ENCODE data around the gene BMP2. TPM values are rescaled to one million over a fixed set of nuclear protein-coding genes. Genes with fewer than 3 reads are reported as not detected.

Gene BMP2
- total and polyA plus RNA-seq, 3 experiments from 2014 or later, result not detected

- H3K9me3 Mint-ChIP-seq, result peaks cover 0 to 12% (median 0%) of the 10 kb centered on the region in 5 donors
- H3K4me1 Mint-ChIP-seq, result no peaks in the 10 kb centered on the region
- H3K4me3 Mint-ChIP-seq, result no peak overlapping the region
- Histone ChIP-seq H3K4me3 (ENCODE audit: low read length) (no peak overlapping the region), H3K9me3 (ENCODE audit: low read length) (no peaks in the 10 kb centered on the region), H3K27ac (ENCODE audit: low read depth, low read length) (no peak overlapping the region), H3K27me3 (ENCODE audit: insufficient read depth, low read length, poor library complexity, severe bottlenecking) (no peaks in the 10 kb centered on the region), H3K4me1 (ENCODE audit: insufficient read depth, low read length) (no peaks in the 10 kb centered on the region), H3K36me3 (ENCODE audit: insufficient read depth, low read length) (no peaks in the 10 kb centered on the region)
- no peak overlapping the region for H3K27ac Mint-ChIP-seq
- H3K27me3 Mint-ChIP-seq, result no peaks in the 10 kb centered on the region
- ChIA-PET POLR2A (no interaction called here), CTCF (interaction anchor here (1.2 kb wide), 1 partner anchor 10 kb away, joined by 4 read pairs; no protein-coding TSS in a partner anchor)
- no peaks in the 10 kb centered on the region for H3K36me3 Mint-ChIP-seq
- DNase-seq, result no peak
Measured at GRCh38 chr20:6735942-6736845, 31.3 kb upstream of the BMP2 start.

- no peaks in the 10 kb centered on the region for H3K36me3 ChIP-seq (ENCODE audit: insufficient read depth, low read length)
- no peak overlapping the region for H3K4me3 ChIP-seq (ENCODE audit: low read length)
- no peaks in the 10 kb centered on the region for H3K27me3 ChIP-seq (ENCODE audit: insufficient read depth, low read length, poor library complexity, severe bottlenecking)
- Mint-ChIP-seq H3K27ac (no peak overlapping the region), H3K9me3 (peaks cover 0 to 12% (median 1%) of the 10 kb centered on the region in 5 donors), H3K27me3 (no peaks in the 10 kb centered on the region), H3K4me3 (no peak overlapping the region), H3K4me1 (no peaks in the 10 kb centered on the region), H3K36me3 (no peaks in the 10 kb centered on the region)
- POLR2A ChIA-PET, result no interaction called here
- no peak for DNase-seq
- no peaks in the 10 kb centered on the region for H3K9me3 ChIP-seq (ENCODE audit: low read length)
- H3K4me1 ChIP-seq (ENCODE audit: insufficient read depth, low read length), result no peaks in the 10 kb centered on the region
- H3K27ac ChIP-seq (ENCODE audit: low read depth, low read length), result no peak overlapping the region
- CTCF ChIA-PET, result no interaction called here
Measured at GRCh38 chr20:6739406-6739805, 28.1 kb upstream of the BMP2 start.

DNA sequence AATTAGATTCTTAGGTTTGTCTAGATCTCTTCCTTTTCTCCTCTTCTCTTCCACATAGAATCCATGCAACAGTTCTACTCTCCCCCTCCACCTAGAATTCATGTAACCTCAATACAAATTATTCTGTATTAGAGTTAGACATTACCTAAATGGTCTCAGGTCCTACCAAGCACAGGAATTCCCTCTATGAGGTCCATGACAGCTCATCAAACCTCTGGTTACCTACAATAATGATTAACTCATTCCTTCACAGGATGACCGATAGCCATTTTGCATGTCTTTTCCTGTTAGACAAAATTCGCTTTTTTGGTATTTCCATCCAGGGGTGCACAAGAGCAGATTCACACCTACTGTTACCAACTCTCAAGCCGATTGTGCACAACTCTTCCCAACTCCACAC, 27.4 kb upstream of the BMP2 start:
- no peaks in the 10 kb centered on the region for H3K9me3 ChIP-seq (ENCODE audit: low read length)
- peaks cover 0 to 8% (median 4%) of the 10 kb centered on the region in 5 donors for H3K9me3 Mint-ChIP-seq
- no peak for DNase-seq
- ChIA-PET CTCF (no interaction called here), POLR2A (no interaction called here)
- H3K27ac Mint-ChIP-seq, result no peak overlapping the region
- H3K4me1 ChIP-seq (ENCODE audit: insufficient read depth, low read length), result no peaks in the 10 kb centered on the region
- no peaks in the 10 kb centered on the region for H3K36me3 ChIP-seq (ENCODE audit: insufficient read depth, low read length)
- H3K27me3 ChIP-seq (ENCODE audit: insufficient read depth, low read length, poor library complexity, severe bottlenecking), result no peaks in the 10 kb centered on the region
- no peaks in the 10 kb centered on the region for H3K27me3 Mint-ChIP-seq
- no peak overlapping the region for H3K4me3 ChIP-seq (ENCODE audit: low read length)
- H3K4me1 Mint-ChIP-seq, result no peaks in the 10 kb centered on the region
- no peak overlapping the region for H3K27ac ChIP-seq (ENCODE audit: low read depth, low read length)
- no peaks in the 10 kb centered on the region for H3K36me3 Mint-ChIP-seq
- H3K4me3 Mint-ChIP-seq, result no peak overlapping the region

GRCh38 chr20:6744180-6744579, 23.3 kb upstream of the BMP2 start:
- ChIA-PET CTCF (no interaction called here), POLR2A (no interaction called here)
- no peak for DNase-seq
- Mint-ChIP-seq H3K9me3 (peaks cover under 1 to 15% (median 4%) of the 10 kb centered on the region in 5 donors), H3K36me3 (no peaks in the 10 kb centered on the region), H3K27me3 (no peaks in the 10 kb centered on the region), H3K4me3 (no peak overlapping the region), H3K27ac (no peak overlapping the region), H3K4me1 (no peaks in the 10 kb centered on the region)
- no peaks in the 10 kb centered on the region for H3K27me3 ChIP-seq (ENCODE audit: insufficient read depth, low read length, poor library complexity, severe bottlenecking)
- H3K9me3 ChIP-seq (ENCODE audit: low read length), result no peaks in the 10 kb centered on the region
- no peak overlapping the region for H3K27ac ChIP-seq (ENCODE audit: low read depth, low read length)
- no peaks in the 10 kb centered on the region for H3K36me3 ChIP-seq (ENCODE audit: insufficient read depth, low read length)
- no peaks in the 10 kb centered on the region for H3K4me1 ChIP-seq (ENCODE audit: insufficient read depth, low read length)
- no peak overlapping the region for H3K4me3 ChIP-seq (ENCODE audit: low read length)

- Histone ChIP-seq H3K27me3 (ENCODE audit: insufficient read depth, low read length, poor library complexity, severe bottlenecking) (no peaks in the 10 kb centered on the region), H3K4me1 (ENCODE audit: insufficient read depth, low read length) (no peaks in the 10 kb centered on the region), H3K4me3 (ENCODE audit: low read length) (no peak overlapping the region), H3K36me3 (ENCODE audit: insufficient read depth, low read length) (no peaks in the 10 kb centered on the region), H3K9me3 (ENCODE audit: low read length) (no peaks in the 10 kb centered on the region), H3K27ac (ENCODE audit: low read depth, low read length) (no peak overlapping the region)
- Mint-ChIP-seq H3K27me3 (no peaks in the 10 kb centered on the region), H3K9me3 (peaks cover 1 to 15% (median 4%) of the 10 kb centered on the region in 5 donors), H3K4me1 (no peaks in the 10 kb centered on the region), H3K36me3 (no peaks in the 10 kb centered on the region), H3K4me3 (no peak overlapping the region), H3K27ac (no peak overlapping the region)
- ChIA-PET POLR2A (no interaction called here), CTCF (no interaction called here)
- no peak for DNase-seq
Measured at GRCh38 chr20:6744805-6745204, 22.7 kb upstream of the BMP2 start.

GRCh38 chr20:6746901-6747609, 20.4 kb upstream of the BMP2 start:
- H3K27ac ChIP-seq (ENCODE audit: low read depth, low read length), result no peak overlapping the region
- H3K4me3 Mint-ChIP-seq, result no peak overlapping the region
- peaks cover 1 to 15% (median 4%) of the 10 kb centered on the region in 5 donors for H3K9me3 Mint-ChIP-seq
- H3K36me3 Mint-ChIP-seq, result no peaks in the 10 kb centered on the region
- H3K9me3 ChIP-seq (ENCODE audit: low read length), result no peaks in the 10 kb centered on the region
- POLR2A ChIA-PET, result no interaction called here
- no peak overlapping the region for H3K4me3 ChIP-seq (ENCODE audit: low read length)
- no peaks in the 10 kb centered on the region for H3K27me3 ChIP-seq (ENCODE audit: insufficient read depth, low read length, poor library complexity, severe bottlenecking)
- H3K4me1 Mint-ChIP-seq, result no peaks in the 10 kb centered on the region
- no peaks in the 10 kb centered on the region for H3K4me1 ChIP-seq (ENCODE audit: insufficient read depth, low read length)
- no peaks in the 10 kb centered on the region for H3K36me3 ChIP-seq (ENCODE audit: insufficient read depth, low read length)
- no peak for DNase-seq
- H3K27me3 Mint-ChIP-seq, result no peaks in the 10 kb centered on the region
- CTCF ChIA-PET, result no interaction called here
- no peak overlapping the region for H3K27ac Mint-ChIP-seq

GRCh38 chr20:6750438-6750837, 17.0 kb upstream of the BMP2 start:
- no peaks in the 10 kb centered on the region for H3K4me1 ChIP-seq (ENCODE audit: insufficient read depth, low read length)
- no peak for DNase-seq
- Mint-ChIP-seq H3K27ac (no peak overlapping the region), H3K27me3 (no peaks in the 10 kb centered on the region), H3K4me3 (no peak overlapping the region), H3K36me3 (no peaks in the 10 kb centered on the region), H3K4me1 (no peaks in the 10 kb centered on the region), H3K9me3 (peaks cover 3 to 11% (median 4%) of the 10 kb centered on the region in 5 donors)
- POLR2A ChIA-PET, result no interaction called here
- no peaks in the 10 kb centered on the region for H3K9me3 ChIP-seq (ENCODE audit: low read length)
- H3K27ac ChIP-seq (ENCODE audit: low read depth, low read length), result no peak overlapping the region
- H3K4me3 ChIP-seq (ENCODE audit: low read length), result no peak overlapping the region
- H3K36me3 ChIP-seq (ENCODE audit: insufficient read depth, low read length), result no peaks in the 10 kb centered on the region
- no peaks in the 10 kb centered on the region for H3K27me3 ChIP-seq (ENCODE audit: insufficient read depth, low read length, poor library complexity, severe bottlenecking)
- CTCF ChIA-PET, result no interaction called here

DNA sequence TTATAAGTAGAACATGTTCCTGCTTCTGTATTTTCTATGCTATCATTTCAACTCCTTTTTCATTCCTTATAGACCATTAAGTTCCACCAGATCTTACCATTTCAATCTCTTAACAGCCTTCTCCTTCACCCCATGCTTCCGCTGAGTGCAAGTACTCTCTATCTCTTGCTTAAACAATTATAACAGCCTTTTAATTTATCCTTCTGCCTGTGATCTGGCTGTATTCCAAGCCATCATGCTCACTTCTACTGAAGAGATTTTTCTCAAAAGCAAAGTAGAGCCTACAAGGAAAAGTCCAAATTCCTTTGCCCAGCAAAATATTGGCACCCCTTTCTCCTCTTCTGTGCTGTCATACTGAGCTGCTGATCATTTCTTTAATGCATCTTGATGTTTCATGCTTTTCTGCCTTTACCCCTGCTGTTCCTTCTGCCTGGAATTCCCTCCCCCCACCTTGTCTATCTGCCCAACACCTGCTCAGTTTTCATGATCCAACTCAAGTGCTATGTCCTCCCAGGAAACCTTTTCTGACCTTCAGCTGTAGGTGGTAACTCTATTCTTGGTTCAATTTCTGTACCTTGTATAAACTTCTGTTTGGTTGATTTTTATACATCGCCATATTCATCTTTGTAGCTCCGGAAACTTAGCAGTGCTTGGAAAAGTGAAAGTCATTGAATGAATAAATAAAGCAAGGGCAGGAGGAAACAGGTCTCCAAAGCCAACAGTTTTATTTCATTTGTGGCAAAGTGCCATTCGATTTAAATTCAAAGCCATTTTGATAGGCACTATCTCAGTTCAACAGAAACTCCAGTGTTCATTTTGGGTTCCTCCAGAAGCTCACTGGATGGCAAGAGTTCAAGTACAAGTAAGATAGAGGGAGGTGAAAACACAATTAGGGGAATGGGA, 10.5 kb upstream of the BMP2 start:
- no peaks in the 10 kb centered on the region for H3K36me3 Mint-ChIP-seq
- H3K4me1 Mint-ChIP-seq, result no peaks in the 10 kb centered on the region
- Histone ChIP-seq H3K27ac (ENCODE audit: low read depth, low read length) (no peak overlapping the region), H3K9me3 (ENCODE audit: low read length) (no peaks in the 10 kb centered on the region), H3K4me1 (ENCODE audit: insufficient read depth, low read length) (no peaks in the 10 kb centered on the region), H3K27me3 (ENCODE audit: insufficient read depth, low read length, poor library complexity, severe bottlenecking) (no peaks in the 10 kb centered on the region), H3K36me3 (ENCODE audit: insufficient read depth, low read length) (no peaks in the 10 kb centered on the region), H3K4me3 (ENCODE audit: low read length) (no peak overlapping the region)
- no peak overlapping the region for H3K4me3 Mint-ChIP-seq
- no peak for DNase-seq
- peaks cover 0 to 9% (median 3%) of the 10 kb centered on the region in 5 donors for H3K9me3 Mint-ChIP-seq
- ChIA-PET POLR2A (no interaction called here), CTCF (no interaction called here)
- H3K27ac Mint-ChIP-seq, result no peak overlapping the region
- no peaks in the 10 kb centered on the region for H3K27me3 Mint-ChIP-seq

Measured in CD8-positive, alpha-beta memory T cell (primary cell).